ENCODE measurements around the gene WDR64. TPM values are rescaled to one million over a fixed set of nuclear protein-coding genes. Genes with fewer than 3 reads are reported as not detected.

WDR64 gene
- total and polyA plus RNA-seq, 2 of the 4 experiments (the other 2 are of a cell fraction) = not detected

- no peak overlapping the region for H3K14ac ChIP-seq (replicated peaks; ENCODE audit: low read depth, low read length)
- ChIA-PET POLR2A (ENCODE audit: unreplicated experiment) (no interaction called here), CTCF (no interaction called here)
- no TSS peak for BruUV-seq (replicated peaks)
- no peak overlapping the region for H3K23ac ChIP-seq (ENCODE audit: low read depth, low read length)
- H3K9me3 ChIP-seq (ENCODE audit: control insufficient read depth, insufficient read depth, low read length) = no peaks in the 10 kb centered on the region
- H3K4me3 ChIP-seq (ENCODE audit: insufficient read depth, low read depth, low read length) = no peak overlapping the region
- no peaks in the 10 kb centered on the region for H3K36me3 ChIP-seq (ENCODE audit: control insufficient read depth, insufficient read depth, low read length)
- no peak overlapping the region for H2AFZ ChIP-seq (replicated peaks; ENCODE audit: low read length, poor library complexity)
- H4K8ac ChIP-seq (ENCODE audit: low read depth in 2 of 2, low read length in 2 of 2) = no peak overlapping the region
- H2BK15ac ChIP-seq (ENCODE audit: low read depth, low read length) = no peak overlapping the region
- H2AK9ac ChIP-seq (replicated peaks; ENCODE audit: low read depth, low read length, poor library complexity) = no peak overlapping the region
- H3K27me3 ChIP-seq (ENCODE audit: control insufficient read depth, insufficient read depth, low read length) = no peaks in the 10 kb centered on the region
- in situ Hi-C loops (cut with MboI; ENCODE audit: low sequenced_read_pairs) (no loop called here), intact Hi-C loops (cut with micrococcal nuclease) (loop anchor here (5.0 kb wide), 1 partner anchor 51 kb away; no protein-coding TSS in a partner anchor), dilution Hi-C loops (cut with HindIII; ENCODE audit: low sequenced_read_pairs, unreplicated experiment) (no loop called here)
- H2AK5ac ChIP-seq (ENCODE audit: low read depth, low read length) = no peak overlapping the region
- ATAC-seq (ENCODE audit: low read depth) (no peak), DNase-seq (no peak)
- no peak overlapping the region for H4K5ac ChIP-seq (ENCODE audit: low read depth, low read length)
- no peak overlapping the region for H3K56ac ChIP-seq (ENCODE audit: extremely low read depth, insufficient read depth, low read length)
- H2BK5ac ChIP-seq (ENCODE audit: low read depth, low read length, poor library complexity, severe bottlenecking) = no peak overlapping the region
- H3K18ac ChIP-seq (ENCODE audit: low read depth, low read length) = no peak overlapping the region
- no peaks in the 10 kb centered on the region for H3K4me1 ChIP-seq (ENCODE audit: control insufficient read depth, insufficient read depth, low read length)
- no peaks in the 10 kb centered on the region for H3K9me1 ChIP-seq (ENCODE audit: insufficient read depth, low read length)
- H3K79me1 ChIP-seq (ENCODE audit: low read depth in 1 of 2, low read length in 2 of 2) = no peaks in the 10 kb centered on the region
- H3K4me2 ChIP-seq (ENCODE audit: low read depth, low read length) = no peak overlapping the region
- no peaks in the 10 kb centered on the region for H4K20me1 ChIP-seq (ENCODE audit: insufficient read depth, low read length)
- no peak overlapping the region for H3K4ac ChIP-seq (ENCODE audit: low read depth, low read length)
- TF ChIP-seq NFE2L2 (IDR thresholded peaks at IDR 0.05; ENCODE audit: low read depth, low read length) = no peak
- TF ChIP-seq MXI1 (IDR thresholded peaks at IDR 0.05; ENCODE audit: borderline replicate concordance, low read depth, low read length) = no peak
- no peak for TF ChIP-seq CHD1 (IDR thresholded peaks at IDR 0.05; ENCODE audit: low read depth, low read length)
- TF ChIP-seq RAD21 (IDR thresholded peaks at IDR 0.05; ENCODE audit: low read length) = no peak
- TF ChIP-seq, protein P1, sequence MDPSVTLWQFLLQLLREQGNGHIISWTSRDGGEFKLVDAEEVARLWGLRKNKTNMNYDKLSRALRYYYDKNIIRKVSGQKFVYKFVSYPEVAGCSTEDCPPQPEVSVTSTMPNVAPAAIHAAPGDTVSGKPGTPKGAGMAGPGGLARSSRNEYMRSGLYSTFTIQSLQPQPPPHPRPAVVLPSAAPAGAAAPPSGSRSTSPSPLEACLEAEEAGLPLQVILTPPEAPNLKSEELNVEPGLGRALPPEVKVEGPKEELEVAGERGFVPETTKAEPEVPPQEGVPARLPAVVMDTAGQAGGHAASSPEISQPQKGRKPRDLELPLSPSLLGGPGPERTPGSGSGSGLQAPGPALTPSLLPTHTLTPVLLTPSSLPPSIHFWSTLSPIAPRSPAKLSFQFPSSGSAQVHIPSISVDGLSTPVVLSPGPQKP (IDR thresholded peaks at IDR 0.05; ENCODE audit: borderline replicate concordance, low read depth, low read length) = no peak
- no peak for TF ChIP-seq CEBPB (IDR thresholded peaks at IDR 0.05; ENCODE audit: low read depth, low read length)
- no peak for TF ChIP-seq SMC3 (IDR thresholded peaks at IDR 0.05; ENCODE audit: low read depth, low read length)
- TF ChIP-seq USF2 (IDR thresholded peaks at IDR 0.05; ENCODE audit: low read depth, low read length) = no peak
- no peak for TF ChIP-seq MAFK (IDR thresholded peaks at IDR 0.05; ENCODE audit: low read depth, low read length)
- no peak for TF ChIP-seq POLR2A (IDR thresholded peaks at IDR 0.05; ENCODE audit: low read depth, low read length)
- TF ChIP-seq BHLHE40 (IDR thresholded peaks at IDR 0.05; ENCODE audit: low read depth, low read length) = no peak
- no peak for TF ChIP-seq MAZ (IDR thresholded peaks at IDR 0.05; ENCODE audit: borderline replicate concordance, low read depth, low read length)
- TF ChIP-seq, protein P2, sequence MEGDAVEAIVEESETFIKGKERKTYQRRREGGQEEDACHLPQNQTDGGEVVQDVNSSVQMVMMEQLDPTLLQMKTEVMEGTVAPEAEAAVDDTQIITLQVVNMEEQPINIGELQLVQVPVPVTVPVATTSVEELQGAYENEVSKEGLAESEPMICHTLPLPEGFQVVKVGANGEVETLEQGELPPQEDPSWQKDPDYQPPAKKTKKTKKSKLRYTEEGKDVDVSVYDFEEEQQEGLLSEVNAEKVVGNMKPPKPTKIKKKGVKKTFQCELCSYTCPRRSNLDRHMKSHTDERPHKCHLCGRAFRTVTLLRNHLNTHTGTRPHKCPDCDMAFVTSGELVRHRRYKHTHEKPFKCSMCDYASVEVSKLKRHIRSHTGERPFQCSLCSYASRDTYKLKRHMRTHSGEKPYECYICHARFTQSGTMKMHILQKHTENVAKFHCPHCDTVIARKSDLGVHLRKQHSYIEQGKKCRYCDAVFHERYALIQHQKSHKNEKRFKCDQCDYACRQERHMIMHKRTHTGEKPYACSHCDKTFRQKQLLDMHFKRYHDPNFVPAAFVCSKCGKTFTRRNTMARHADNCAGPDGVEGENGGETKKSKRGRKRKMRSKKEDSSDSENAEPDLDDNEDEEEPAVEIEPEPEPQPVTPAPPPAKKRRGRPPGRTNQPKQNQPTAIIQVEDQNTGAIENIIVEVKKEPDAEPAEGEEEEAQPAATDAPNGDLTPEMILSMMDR (conservative IDR thresholded peaks at IDR 0.05; ENCODE audit: low read depth, low read length) = no peak
- H3K9ac ChIP-seq (ENCODE audit: low read depth, low read length) = no peak overlapping the region
- no peak overlapping the region for H3K27ac ChIP-seq (ENCODE audit: insufficient read depth, low read length)
- H4K91ac ChIP-seq (ENCODE audit: insufficient read depth, low read depth, low read length) = no peak overlapping the region
- H2BK20ac ChIP-seq (ENCODE audit: low read depth, low read length) = no peak overlapping the region
- WGBS, 2 experiments (ENCODE audit: extremely low coverage in 2 of 2, insufficient read length in 1 of 2) = no CpG with 5 or more reads among the region's 5 CpGs
- H2BK120ac ChIP-seq (ENCODE audit: low read depth, low read length) = no peak overlapping the region
Observed at GRCh38 chr1:241717975-241718374, 65.9 kb downstream of the WDR64 start.
